TTC549 (cell line): Measurements from ENCODE around the gene SLC3A2.
"Not testable (repeated sequence)": the region's sequence is repeated elsewhere in the genome, so short reads cannot be mapped to it uniquely, and the experiment has no call there.

Source experiments
- FAIRE-seq: peaks from 2 replicates; lab custom pipeline; 2012; peaks lifted over from hg19 to GRCh38; lab: Jason Lieb, UNC

The SLC3A2 gene

DNA sequence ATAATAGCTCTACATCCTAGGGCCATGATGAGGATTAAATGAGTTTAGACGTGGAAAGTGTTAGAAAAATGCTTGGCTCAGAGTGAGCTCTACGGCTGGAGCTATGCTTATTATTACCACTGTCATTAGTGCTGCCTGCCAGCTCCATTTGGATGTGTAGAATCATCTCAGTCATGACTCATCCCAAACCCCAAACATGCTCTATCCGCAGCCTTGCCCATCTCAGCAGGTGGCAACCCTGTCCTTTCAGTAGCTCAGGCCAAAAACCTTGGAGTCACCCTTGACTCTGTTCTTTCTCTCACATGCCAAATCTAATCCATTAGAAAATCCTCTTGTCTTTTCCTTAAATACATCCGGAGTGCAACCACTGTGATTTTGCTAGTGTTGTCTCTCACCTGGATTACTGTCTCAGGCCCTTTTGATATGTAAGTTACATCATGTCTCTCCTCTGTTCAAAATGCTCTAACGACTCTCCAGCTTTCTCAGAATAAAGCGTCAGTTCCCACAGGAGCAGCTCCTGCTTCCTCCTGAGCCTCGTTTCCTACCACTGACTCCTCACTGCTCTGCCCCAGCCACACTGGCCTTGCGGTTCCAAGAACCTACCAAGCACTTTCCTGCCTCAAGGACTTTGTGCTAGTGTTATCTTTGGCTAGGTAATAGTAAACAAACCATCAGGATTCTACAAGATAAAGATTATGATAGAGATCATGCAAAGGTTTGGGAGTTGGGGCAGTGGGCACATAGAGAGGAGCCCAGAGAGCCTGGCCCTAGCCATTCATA is 51.0 kb downstream of the SLC3A2 start:
- FAIRE-seq, result no peak

DNA sequence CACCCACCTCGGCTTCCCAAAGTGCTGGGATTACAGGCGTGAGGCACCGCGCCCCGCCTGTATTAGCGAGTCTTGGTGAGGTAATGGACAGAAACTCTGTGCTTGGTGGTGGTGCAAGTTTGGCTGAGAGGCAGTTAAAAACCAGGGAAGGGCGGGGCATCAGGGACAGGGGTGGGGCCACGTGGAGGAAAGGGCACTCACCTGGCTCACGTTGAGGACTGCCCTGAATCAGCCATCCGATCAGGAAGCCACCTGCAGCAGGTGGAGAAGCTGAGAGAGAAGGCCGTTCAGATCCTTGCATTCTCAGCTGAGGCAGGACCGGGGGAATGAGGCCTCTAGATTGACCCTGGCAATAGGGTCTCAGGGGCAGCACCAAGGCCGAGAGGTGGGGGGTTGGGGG is 52.6 kb downstream of the SLC3A2 start:
- no peak for FAIRE-seq

DNA sequence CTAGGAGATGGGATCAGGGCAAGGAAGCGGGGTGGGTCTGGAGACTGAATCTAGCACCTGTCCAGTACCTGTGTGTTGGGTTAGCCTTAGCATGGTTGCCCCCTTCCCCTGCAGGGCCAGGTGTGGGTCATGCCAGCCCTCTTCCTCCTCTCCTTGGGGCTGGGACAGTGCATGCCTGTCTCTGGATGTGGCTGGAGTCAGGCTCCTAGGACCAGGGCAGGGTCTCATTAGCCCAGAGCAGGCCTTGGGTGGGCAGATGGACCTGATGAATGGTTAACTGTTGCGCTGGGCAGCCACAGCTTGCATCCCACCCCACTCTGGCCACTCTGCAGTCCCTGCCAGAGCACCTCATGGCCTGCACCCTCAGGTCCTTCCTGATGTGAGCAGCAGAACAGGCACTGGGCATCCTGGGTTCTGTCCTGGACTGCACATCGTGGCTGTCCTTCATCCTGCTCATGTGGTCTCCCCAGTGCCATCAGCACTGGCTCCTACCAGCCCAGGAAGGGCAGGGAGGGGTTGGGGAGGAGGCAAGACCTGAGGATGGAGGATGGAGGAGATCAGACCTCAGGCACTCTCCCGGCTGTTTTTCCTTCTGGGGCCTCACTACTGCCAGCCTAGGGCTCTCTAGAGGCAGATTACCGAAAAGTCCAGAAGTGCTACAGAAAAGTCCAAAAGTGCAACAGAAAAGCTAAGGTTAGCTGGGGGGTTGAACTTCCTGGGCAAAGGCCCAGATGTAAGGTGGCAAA is 53.2 kb downstream of the SLC3A2 start:
- FAIRE-seq, result no peak

DNA sequence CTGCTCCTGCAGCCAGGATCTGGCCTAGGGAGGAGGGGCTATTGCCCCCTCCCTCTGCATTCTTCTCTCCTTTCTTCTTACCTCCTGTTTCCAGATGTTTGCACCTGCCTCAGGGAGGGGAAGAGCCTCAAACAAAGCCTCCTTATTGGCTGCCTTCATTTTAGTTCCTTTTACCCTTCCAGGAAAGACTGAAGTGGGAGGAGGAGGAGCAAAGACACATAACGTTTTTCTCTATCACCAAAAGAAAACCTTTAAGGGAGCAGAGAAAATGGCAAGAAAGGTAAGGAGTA is 53.7 kb downstream of the SLC3A2 start:
- no peak for FAIRE-seq

DNA sequence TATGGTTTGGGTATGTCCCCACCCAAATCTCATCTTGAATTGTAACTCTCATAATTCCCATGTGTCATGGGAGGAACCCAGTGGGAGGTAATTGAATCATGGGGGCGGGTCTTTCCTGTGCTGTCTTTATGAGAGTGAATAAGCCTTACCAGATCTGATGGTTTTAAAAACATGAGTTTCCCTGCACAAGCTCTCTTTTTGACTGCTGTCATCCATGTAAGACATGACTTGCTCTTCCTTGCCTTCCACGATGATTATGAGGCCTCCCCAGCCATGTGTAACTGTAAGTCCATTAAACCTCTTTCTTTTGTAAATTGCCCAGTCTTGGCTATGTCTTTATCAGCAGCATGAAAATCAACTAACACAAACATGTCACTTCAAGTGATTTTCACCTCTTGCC is 56.8 kb downstream of the SLC3A2 start:
- FAIRE-seq, result not testable (repeated sequence)
